HepG2 (cell line): ENCODE results near the gene TXNRD2.

Source experiments
- HMG20B ChIP-seq: conservative IDR thresholded peaks from 2 replicates; pipeline ENCODE4 v1.6.1; 2016; ENCODE audit warnings: missing genetic modification reagents, missing compliant biosample characterization
- MAFK ChIP-seq, 2 experiments: IDR thresholded peaks in 1 of 2; conservative IDR thresholded peaks in 1 of 2; 2 replicates each; pipeline ENCODE4 v1.6.1; 2011; ENCODE audit warnings: improper control_type of control experiment in 2 of 2, low read length in 2 of 2
- MLX ChIP-seq: IDR thresholded peaks from 2 replicates; pipeline ENCODE4 v1.6.1; 2016
- POLR2AphosphoS5 ChIP-seq: IDR thresholded peaks from 2 replicates; pipeline ENCODE4 v1.6.1; 2012; ENCODE audit warnings: low read depth, low read length
- SP2 ChIP-seq: sonication (generic); formaldehyde crosslinking; IDR thresholded peaks from 2 replicates; pipeline ENCODE4 v1.5.1; 2020; ENCODE audit warnings: mild to moderate bottlenecking, missing genetic modification reagents
- ZC3H13 ChIP-seq: sonication (generic); formaldehyde crosslinking; IDR thresholded peaks from 2 replicates; pipeline ENCODE4 v1.8.1; 2023; ENCODE audit warnings: mild to moderate bottlenecking, missing genetic modification reagents, moderate library complexity
- ZNF740 ChIP-seq: sonication (generic); formaldehyde crosslinking; IDR thresholded peaks from 2 replicates; pipeline ENCODE4 v1.4.0; 2020; ENCODE audit warnings: missing genetic modification reagents
- TF ChIP-seq, protein P1 (sequence below): sonication (generic); formaldehyde crosslinking; IDR thresholded peaks from 2 replicates; pipeline ENCODE4 v1.5.0; 2020; ENCODE audit warnings: mild to moderate bottlenecking, missing genetic modification reagents, moderate library complexity

DNA sequence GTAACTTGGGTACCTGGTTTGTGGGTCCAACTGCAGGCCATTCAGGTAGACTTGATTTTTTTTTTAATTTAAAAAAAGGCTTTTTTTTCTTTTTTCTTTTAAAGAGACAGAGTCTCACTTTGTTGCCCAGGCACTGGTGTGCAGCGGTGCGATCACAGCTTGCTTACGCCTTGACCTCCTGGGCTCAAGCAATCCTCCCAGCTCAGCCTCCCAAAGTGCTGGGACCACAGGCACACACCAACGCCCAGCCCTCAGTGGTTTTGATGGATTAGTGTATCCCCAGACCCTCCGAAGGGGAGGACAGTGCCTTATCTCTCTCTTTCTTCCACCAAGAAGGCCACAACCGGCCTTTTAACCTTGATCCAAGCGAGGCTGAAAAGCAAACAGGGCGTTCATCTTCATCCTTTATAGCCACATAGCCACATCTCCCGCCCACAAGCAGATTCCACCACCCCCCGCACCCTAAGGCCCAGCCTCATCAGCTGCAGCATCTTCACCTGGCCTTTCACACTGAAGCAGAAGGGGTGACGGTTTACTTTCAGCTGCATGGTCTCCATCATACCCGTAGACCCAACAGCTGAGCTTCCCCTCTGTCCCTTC, 17.6 kb downstream of the TXNRD2 start:
- TF ChIP-seq MAFK (conservative IDR thresholded peaks at IDR 0.05 in 1 of 2, IDR thresholded peaks at IDR 0.05 in 1 of 2; ENCODE audit: low read length in 2 of 2) (no peak), MLX (no peak), ZC3H13 (no peak), POLR2AphosphoS5 (no peak), SP2 (CRISPR knock-in tag) (no peak), HMG20B (CRISPR knock-in tag) (no peak), ZNF740 (CRISPR knock-in tag) (no peak)
- TF ChIP-seq, protein P1, sequence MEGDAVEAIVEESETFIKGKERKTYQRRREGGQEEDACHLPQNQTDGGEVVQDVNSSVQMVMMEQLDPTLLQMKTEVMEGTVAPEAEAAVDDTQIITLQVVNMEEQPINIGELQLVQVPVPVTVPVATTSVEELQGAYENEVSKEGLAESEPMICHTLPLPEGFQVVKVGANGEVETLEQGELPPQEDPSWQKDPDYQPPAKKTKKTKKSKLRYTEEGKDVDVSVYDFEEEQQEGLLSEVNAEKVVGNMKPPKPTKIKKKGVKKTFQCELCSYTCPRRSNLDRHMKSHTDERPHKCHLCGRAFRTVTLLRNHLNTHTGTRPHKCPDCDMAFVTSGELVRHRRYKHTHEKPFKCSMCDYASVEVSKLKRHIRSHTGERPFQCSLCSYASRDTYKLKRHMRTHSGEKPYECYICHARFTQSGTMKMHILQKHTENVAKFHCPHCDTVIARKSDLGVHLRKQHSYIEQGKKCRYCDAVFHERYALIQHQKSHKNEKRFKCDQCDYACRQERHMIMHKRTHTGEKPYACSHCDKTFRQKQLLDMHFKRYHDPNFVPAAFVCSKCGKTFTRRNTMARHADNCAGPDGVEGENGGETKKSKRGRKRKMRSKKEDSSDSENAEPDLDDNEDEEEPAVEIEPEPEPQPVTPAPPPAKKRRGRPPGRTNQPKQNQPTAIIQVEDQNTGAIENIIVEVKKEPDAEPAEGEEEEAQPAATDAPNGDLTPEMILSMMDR (CRISPR knock-in tag): no peak
